ENCODE data around the gene RANBP17.

RANBP17 gene

DNA sequence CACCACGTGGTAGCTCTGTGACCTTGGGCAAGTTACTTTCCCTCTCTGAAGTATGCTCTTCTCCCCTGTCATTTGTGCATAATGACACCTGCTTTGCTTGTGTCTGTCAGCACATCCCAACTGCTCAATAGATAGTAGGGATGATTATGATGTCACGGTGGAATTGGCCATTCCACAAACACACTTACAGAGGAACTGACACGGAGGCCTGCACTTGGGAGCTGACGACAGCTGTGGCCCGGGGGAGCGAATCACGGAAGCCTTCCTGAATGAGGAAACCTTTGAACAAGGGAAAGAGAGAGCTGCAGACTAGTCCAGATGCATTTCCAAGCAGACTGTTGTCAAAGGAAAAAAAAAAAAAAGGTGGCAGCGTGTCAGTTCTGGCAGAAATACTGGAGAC lies 468.2 kb downstream of the RANBP17 start:
- H3K4me3 Mint-ChIP-seq, result no peak overlapping the region
- H3K9me3 Mint-ChIP-seq, result no peaks in the 10 kb centered on the region
- H3K4me1 Mint-ChIP-seq (ENCODE audit: low read depth in 2 of 2), result no peaks in the 10 kb centered on the region
- peaks cover 52 to 82% of the 10 kb centered on the region in 2 donors for H3K27me3 Mint-ChIP-seq
- no peaks in the 10 kb centered on the region for H3K36me3 Mint-ChIP-seq (ENCODE audit: insufficient read depth)
- no peak overlapping the region for H3K27ac Mint-ChIP-seq
- no peak for ATAC-seq (replicated peaks)
- no peak for DNase-seq

DNA sequence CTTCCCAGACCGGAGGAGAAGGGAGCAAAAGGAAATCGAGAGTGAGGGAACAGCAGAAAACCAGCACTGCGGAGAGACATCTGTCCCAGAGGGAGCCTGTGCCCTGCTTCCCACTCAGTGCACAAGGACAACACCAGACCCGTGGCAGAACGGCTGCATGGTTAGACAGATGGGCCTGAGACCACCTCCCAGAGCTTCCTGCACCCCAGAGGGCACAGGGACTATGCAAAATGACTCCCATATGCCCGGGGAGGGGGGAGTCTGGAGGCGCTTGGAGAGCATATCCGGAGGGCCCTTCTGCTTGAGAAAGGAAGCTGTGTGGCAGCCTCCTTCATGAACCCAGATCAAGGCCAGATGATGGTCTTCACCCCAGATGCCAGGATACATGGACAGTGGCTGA lies 473.8 kb downstream of the RANBP17 start:
- no peak overlapping the region for H3K27ac Mint-ChIP-seq
- no peaks in the 10 kb centered on the region for H3K36me3 Mint-ChIP-seq (ENCODE audit: insufficient read depth)
- H3K27me3 Mint-ChIP-seq, result peaks cover 64 to 84% of the 10 kb centered on the region in 2 donors
- no peak overlapping the region for H3K4me3 Mint-ChIP-seq
- H3K9me3 Mint-ChIP-seq, result no peaks in the 10 kb centered on the region
- no peak for DNase-seq
- ATAC-seq (replicated peaks), result no peak
- H3K4me1 Mint-ChIP-seq (ENCODE audit: low read depth in 2 of 2), result peaks cover 0 to 4% of the 10 kb centered on the region in 2 donors

DNA sequence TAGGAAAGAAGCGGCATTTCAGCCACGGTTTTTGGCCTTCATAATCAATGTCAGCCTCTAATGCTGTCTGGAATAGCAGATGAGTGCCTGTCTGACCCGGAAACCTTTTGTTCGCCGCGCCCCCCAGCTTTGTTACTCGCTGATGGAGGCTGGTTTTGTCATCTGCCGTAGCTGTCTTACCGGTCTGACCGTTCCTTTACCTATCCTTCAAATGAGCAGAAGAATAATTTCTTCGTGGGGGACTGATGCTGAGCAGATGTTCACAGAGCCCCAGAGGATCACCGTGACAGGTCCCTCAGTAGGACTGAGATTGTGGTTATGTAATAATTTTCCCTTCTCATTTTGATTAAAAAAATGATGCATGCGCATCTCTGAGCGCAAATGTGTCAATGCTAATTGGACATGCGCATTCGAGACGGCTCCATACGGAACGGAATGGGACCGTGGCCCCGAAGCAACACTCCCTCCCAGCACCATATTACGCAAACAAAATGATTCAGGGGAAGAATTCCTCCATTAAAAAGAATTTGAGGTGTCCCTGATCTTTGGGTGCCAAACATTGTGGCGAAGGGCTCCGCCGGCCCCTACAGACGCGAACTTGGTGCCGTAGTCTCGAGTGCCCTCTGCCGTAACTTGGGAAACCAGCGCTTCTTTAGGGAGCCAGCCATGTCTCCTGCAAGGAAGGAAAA lies 474.8 kb downstream of the RANBP17 start:
- Mint-ChIP-seq H3K27ac (no peak overlapping the region), H3K4me1 (ENCODE audit: low read depth in 2 of 2) (peaks cover 0 to 4% of the 10 kb centered on the region in 2 donors), H3K9me3 (no peaks in the 10 kb centered on the region), H3K27me3 (peaks cover 64 to 73% of the 10 kb centered on the region in 2 donors), H3K36me3 (ENCODE audit: insufficient read depth) (no peaks in the 10 kb centered on the region), H3K4me3 (peak overlapping the region; percentile 46 to 51)
- ATAC-seq (replicated peaks) (peak; percentile 41), DNase-seq (no peak)

DNA sequence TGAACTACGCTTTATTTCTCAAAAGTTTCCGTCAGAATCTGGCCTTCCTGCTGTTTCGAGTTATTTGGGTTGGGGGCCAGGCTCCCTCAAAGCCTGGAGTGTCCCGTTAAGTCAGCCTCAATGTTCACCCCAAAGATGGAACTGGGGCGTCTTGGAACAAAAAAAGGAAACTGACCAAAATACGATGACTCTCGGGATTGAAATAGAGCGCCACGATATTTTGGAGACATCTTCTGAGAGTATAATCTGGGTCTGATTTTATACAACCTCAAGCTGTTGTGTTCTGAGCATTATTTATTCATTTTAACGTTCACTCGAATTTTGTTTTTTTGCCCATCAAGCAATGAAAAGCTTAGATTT lies 475.4 kb downstream of the RANBP17 start:
- peaks cover 0 to 4% of the 10 kb centered on the region in 2 donors for H3K4me1 Mint-ChIP-seq (ENCODE audit: low read depth in 2 of 2)
- peak overlapping the region; percentile 46 to 51 for H3K4me3 Mint-ChIP-seq
- H3K36me3 Mint-ChIP-seq (ENCODE audit: insufficient read depth), result no peaks in the 10 kb centered on the region
- no peaks in the 10 kb centered on the region for H3K9me3 Mint-ChIP-seq
- ATAC-seq (replicated peaks) (no peak), DNase-seq (no peak)
- no peak overlapping the region for H3K27ac Mint-ChIP-seq
- H3K27me3 Mint-ChIP-seq, result peaks cover 59 to 68% of the 10 kb centered on the region in 2 donors

DNA sequence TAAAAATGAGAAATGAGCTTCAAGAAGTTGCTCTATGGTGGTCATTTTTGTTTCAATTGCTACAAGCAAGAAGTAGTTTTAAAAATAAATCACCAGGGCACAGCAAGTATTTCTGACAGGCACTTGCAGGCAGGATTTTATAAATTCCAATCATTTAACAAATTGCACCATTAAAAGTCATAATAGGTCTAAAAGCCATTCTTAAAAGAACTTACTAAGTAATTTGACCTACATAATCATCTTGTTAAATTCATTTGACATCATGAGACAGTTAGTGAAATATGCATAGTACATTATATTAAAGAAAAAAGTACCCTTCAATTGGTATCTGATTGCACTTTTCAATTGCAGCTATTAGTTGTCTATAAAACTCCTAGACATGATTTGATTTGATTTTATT lies 478.2 kb downstream of the RANBP17 start:
- Mint-ChIP-seq H3K27me3 (peaks cover 36 to 53% of the 10 kb centered on the region in 2 donors), H3K4me3 (no peak overlapping the region), H3K9me3 (no peaks in the 10 kb centered on the region), H3K27ac (no peak overlapping the region), H3K4me1 (ENCODE audit: low read depth in 2 of 2) (peaks cover 0 to 4% of the 10 kb centered on the region in 2 donors), H3K36me3 (ENCODE audit: insufficient read depth) (no peaks in the 10 kb centered on the region)
- no peak for DNase-seq
- ATAC-seq (replicated peaks), result no peak

DNA sequence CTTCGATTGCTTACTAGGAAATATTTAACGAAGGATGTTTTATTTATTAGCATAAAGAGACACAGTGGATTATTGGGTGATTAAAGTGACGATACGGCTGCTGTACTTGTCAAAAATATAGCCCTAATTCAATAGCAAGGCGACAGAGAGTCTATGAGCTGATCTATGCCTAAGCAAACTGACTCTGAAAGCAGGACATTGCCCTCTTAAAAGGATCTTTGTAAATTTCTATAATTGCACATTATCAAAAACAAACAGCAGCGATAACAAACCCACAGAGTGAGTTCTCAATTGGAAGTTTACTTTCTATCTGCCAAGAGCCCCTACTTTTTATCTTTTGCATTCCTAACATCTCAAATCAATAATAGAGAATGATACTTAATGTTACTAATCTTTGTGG lies 478.7 kb downstream of the RANBP17 start:
- Mint-ChIP-seq H3K27me3 (peaks cover 32 to 48% of the 10 kb centered on the region in 2 donors), H3K27ac (no peak overlapping the region), H3K36me3 (ENCODE audit: insufficient read depth) (no peaks in the 10 kb centered on the region), H3K9me3 (no peaks in the 10 kb centered on the region), H3K4me1 (ENCODE audit: low read depth in 2 of 2) (peaks cover 0 to 4% of the 10 kb centered on the region in 2 donors), H3K4me3 (no peak overlapping the region)
- DNase-seq (no peak), ATAC-seq (replicated peaks) (no peak)

DNA sequence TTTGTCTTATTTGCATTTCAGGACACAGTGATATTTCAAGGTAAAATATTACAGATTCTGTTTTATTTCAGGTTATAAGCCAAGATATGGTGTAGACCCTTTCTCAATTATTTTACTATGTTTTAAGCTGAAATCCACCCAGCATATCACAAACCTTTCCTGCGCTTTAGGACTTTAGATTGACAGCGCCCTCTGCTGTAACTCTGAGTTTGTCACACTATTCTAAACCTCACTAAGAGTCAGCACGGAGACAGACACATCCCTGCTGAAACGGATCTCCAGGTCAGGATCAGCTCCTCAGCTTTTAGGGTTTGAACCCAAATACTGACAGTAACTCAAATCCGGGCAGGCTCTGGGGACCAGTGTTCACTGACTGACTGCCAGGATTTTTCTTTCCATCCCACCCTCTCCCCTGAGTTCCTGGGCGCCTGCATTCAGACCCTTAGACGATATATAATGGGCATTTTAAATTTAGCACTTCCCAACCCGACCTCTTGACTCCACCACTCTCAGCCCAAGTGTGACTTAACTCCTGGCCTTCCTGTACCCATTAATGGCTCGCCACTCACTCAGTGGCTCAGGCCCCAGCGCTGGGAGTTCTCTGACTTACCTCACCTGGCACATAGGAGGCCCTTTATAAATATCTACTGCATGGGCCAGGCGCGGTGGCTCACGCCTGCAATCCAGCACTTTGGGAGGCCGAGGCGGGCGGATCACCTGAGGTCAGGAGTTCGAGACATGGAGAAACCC lies 480.7 kb downstream of the RANBP17 start:
- Mint-ChIP-seq H3K27me3 (peaks cover 12 to 28% of the 10 kb centered on the region in 2 donors), H3K27ac (no peak overlapping the region), H3K4me1 (ENCODE audit: low read depth in 2 of 2) (no peaks in the 10 kb centered on the region), H3K4me3 (no peak overlapping the region), H3K9me3 (no peaks in the 10 kb centered on the region), H3K36me3 (ENCODE audit: insufficient read depth) (no peaks in the 10 kb centered on the region)
- DNase-seq, result peak; percentile 22 to 31 (median 29)
- peak; percentile 51 for ATAC-seq (replicated peaks)

DNA sequence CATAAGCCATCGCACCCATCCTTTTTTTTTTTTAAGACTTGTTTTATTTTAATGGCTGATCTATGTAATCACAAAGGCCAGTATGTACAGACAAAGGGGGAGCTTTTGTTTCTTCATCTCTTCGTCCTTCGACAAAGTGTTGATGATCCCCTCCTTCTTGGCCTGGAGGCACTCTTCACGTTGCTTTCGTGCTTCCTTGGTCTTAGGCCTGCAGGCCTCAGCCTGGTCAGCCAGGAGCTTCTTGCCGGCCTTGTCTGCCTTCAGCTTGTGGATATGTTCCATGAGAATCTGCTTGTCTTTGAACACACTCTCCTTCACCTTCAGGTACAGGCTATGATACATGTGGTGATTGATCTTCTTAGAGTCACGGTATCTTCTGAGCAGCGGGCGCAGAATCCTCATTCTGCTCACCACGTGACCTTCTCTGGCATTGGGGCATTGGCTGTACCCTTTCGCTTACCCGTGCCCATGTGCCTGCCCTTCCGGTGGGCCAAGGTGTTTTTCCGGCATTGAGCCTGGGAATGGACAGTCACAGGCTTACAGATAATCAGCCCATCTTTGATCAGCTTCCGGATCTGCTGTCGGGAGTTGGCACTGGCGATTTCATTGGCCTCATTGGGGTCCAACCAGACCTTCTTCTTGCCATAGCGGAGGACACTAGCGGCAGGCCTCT lies 483.3 kb downstream of the RANBP17 start:
- H3K27me3 Mint-ChIP-seq, result peaks cover 6 to 9% of the 10 kb centered on the region in 2 donors
- H3K36me3 Mint-ChIP-seq (ENCODE audit: insufficient read depth), result no peaks in the 10 kb centered on the region
- H3K9me3 Mint-ChIP-seq, result no peaks in the 10 kb centered on the region
- H3K4me1 Mint-ChIP-seq (ENCODE audit: low read depth in 2 of 2), result no peaks in the 10 kb centered on the region
- DNase-seq (no peak), ATAC-seq (replicated peaks) (no peak)
- no peak overlapping the region for H3K4me3 Mint-ChIP-seq
- H3K27ac Mint-ChIP-seq, result peak overlapping the region in 1 of 2 donors; percentile 24

Data from effector memory CD8-positive, alpha-beta T cell (primary cell).